H1 (cell line): ENCODE data around the gene NDUFAF8. TPM values are rescaled to one million over a fixed set of nuclear protein-coding genes. Genes with fewer than 3 reads are reported as not detected.

Experiments
- BRCA1 ChIP-seq: IDR thresholded peaks from 2 replicates; pipeline ENCODE4 v1.6.1; 2012; ENCODE audit warnings: low read depth, low read length, improper control_type of control experiment
- CEBPB ChIP-seq: IDR thresholded peaks from 2 replicates; pipeline ENCODE4 v1.6.1; 2012; ENCODE audit warnings: low read depth, low read length
- GTF2F1 ChIP-seq: IDR thresholded peaks from 2 replicates; pipeline ENCODE4 v1.6.1; 2012; ENCODE audit warnings: low read depth, low read length, improper control_type of control experiment, borderline replicate concordance
- POLR2AphosphoS5 ChIP-seq: IDR thresholded peaks from 2 replicates; pipeline ENCODE4 v1.6.1; 2011; ENCODE audit warnings: low read depth, low read length
- RBBP5 ChIP-seq: IDR thresholded peaks from 2 replicates; pipeline ENCODE4 v1.7.1; 2012; ENCODE audit warnings: low read depth, mild to moderate bottlenecking, inconsistent platforms, low read length, moderate library complexity, borderline replicate concordance
- TAF1 ChIP-seq: IDR thresholded peaks from 2 replicates; pipeline ENCODE4 v1.6.1; 2011; ENCODE audit warnings: mild to moderate bottlenecking, low read depth, low read length
- polyA plus RNA-seq, 7 experiments: library from polyadenylated mRNA; depleted of rRNA in 3 of 7; stranded (reverse) in 5 of 7; unstranded in 2 of 7; fragments of >200 nt in 5 of 7; fragments of 200-250 nt in 2 of 7; gene quantifications; 1 replicate in 5 of 7; 2 replicates in 1 of 7; 4 replicates in 1 of 7; pipeline versions ENCODE4 v1.2.1 to v1.2.3, GENCODE V29; 2011 to 2013; ENCODE audit warnings: missing spikeins in 2 of 7, mixed read lengths in 2 of 7
- total RNA-seq: library from RNA; stranded (reverse); fragmentation: NEBNext Ultra II Directional; extraction: Animal tissue kit (Norgen Biotek cat#: 25700); gene quantifications from 2 replicates; pipeline ENCODE4 v1.2.1, GENCODE V29; 2021

The NDUFAF8 gene
- total and polyA plus RNA-seq, 2 of the 8 experiments (the other 6 are each of a cell fraction or from before 2014, with no cell fraction given), result 48.9 to 91.1 TPM

GRCh38 chr17:81239714-81240555 lies 817 bp downstream of the NDUFAF8 start (continued):
- TF ChIP-seq CEBPB, result no peak
- no peak for TF ChIP-seq RBBP5
- TF ChIP-seq GTF2F1, result no peak
- no peak for TF ChIP-seq TAF1
- no peak for TF ChIP-seq POLR2AphosphoS5
- TF ChIP-seq BRCA1, result no peak
